WERI-Rb-1 (cell line): ENCODE results near the gene B4GALNT4.
"Not testable (repeated sequence)": the region's sequence is repeated elsewhere in the genome, so short reads cannot be mapped to it uniquely, and the experiment has no call there.

Experiments
- DNase-seq: peaks from one replicate; pipeline ENCODE4 v3.0.0-alpha.2; 2020
- H3K27ac ChIP-seq: fragments of 250-450 bp; sonication (Bioruptor Pico); 2 replicates; pipeline ENCODE4 v1.5.1; 2020; ENCODE audit warnings: mild to moderate bottlenecking, moderate library complexity
- H3K27me3 ChIP-seq: fragments of 250-450 bp; sonication (Bioruptor Pico); 2 replicates; pipeline ENCODE4 v1.5.1; 2021; ENCODE audit warnings: mild to moderate bottlenecking, low read depth, moderate library complexity; ENCODE audit not compliant: insufficient read depth, severe bottlenecking
- H3K36me3 ChIP-seq: fragments of 250-450 bp; sonication (Bioruptor Pico); 2 replicates; pipeline ENCODE4 v1.5.1; 2020; ENCODE audit warnings: mild to moderate bottlenecking, moderate library complexity
- H3K4me3 ChIP-seq: 2 replicates; pipeline ENCODE4 v1.5.1; 2011; ENCODE audit warnings: low read depth, mild to moderate bottlenecking, control low read depth, low read length
- H3K9me3 ChIP-seq: fragments of 250-450 bp; sonication (Bioruptor Pico); 2 replicates; pipeline ENCODE4 v1.5.1; 2021; ENCODE audit warnings: mild to moderate bottlenecking, moderate library complexity; ENCODE audit not compliant: severe bottlenecking
- TF ChIP-seq, protein P1 (sequence below): IDR thresholded peaks from 2 replicates; pipeline ENCODE4 v1.5.1; 2011; ENCODE audit warnings: low read depth, mild to moderate bottlenecking, control low read depth, inconsistent platforms, low read length

Gene B4GALNT4

DNA sequence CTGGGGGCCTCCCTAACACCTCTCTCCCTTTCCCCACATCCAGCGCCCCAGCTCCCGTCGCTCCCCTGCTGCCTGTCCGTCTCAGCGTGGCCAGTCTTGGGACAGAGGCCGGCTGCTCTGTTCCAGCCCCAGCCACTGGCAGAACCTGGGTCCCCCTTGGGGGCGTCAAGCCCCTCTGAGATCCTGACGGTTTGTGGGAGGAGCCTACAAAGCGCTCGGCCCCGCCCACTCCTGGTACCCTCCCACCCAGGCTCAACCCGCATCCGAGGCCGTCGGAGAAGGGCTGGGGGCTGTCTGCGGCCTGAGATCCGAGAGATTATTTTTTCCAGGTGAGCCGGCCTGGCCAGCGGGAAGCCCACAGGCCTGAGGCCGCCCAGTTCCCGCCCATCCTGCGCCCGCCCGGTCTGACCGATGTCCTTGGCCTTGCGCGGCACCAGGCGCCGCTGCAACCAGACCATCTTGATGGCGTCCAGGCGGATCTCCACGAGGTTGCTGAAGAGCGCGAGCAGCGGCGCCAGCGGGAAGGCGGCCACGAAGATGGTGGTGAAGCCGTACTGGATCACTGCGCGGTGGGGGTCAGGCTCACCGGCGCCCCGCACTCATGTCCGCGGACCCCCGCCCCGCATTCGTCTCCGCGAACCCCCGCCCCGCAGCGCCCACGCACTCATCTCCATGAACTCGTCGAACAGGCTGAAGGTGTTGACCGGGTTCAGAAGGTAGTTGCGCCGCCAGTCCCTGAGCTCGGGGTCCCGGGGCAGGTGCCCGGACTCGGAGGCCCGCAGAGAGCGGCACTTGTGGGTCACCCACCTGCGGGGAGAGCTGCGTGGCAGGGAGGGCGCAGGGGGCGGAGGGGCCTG lies 51.0 kb downstream of the B4GALNT4 start:
- TF ChIP-seq, protein P1, sequence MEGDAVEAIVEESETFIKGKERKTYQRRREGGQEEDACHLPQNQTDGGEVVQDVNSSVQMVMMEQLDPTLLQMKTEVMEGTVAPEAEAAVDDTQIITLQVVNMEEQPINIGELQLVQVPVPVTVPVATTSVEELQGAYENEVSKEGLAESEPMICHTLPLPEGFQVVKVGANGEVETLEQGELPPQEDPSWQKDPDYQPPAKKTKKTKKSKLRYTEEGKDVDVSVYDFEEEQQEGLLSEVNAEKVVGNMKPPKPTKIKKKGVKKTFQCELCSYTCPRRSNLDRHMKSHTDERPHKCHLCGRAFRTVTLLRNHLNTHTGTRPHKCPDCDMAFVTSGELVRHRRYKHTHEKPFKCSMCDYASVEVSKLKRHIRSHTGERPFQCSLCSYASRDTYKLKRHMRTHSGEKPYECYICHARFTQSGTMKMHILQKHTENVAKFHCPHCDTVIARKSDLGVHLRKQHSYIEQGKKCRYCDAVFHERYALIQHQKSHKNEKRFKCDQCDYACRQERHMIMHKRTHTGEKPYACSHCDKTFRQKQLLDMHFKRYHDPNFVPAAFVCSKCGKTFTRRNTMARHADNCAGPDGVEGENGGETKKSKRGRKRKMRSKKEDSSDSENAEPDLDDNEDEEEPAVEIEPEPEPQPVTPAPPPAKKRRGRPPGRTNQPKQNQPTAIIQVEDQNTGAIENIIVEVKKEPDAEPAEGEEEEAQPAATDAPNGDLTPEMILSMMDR, result no peak
- Histone ChIP-seq H3K36me3 (no peaks in the 10 kb centered on the region), H3K4me3 (no peak overlapping the region), H3K27me3 (peaks cover 31% of the 10 kb centered on the region), H3K27ac (no peak overlapping the region), H3K9me3 (peaks cover 2% of the 10 kb centered on the region)
- DNase-seq, result no peak

DNA sequence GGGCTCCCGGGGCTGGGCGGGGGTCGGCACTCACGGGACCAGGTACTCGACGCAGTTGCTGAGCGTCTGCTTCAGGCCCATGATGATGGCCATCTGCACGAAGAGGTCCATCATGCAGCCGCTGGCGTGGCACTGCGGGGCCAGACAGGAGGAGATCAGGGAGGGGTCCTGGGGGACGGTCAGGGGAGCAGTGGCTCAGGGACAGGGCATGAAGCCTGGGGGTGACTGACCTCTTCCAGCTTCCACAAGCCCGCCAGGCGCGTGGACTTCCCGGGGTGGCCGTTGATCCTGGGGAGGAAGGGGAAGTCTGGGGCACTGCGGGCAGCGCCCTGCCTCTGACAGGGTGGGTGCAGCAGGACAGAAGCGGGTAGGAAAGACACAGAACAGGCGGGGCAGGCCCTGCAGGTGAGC lies 51.6 kb downstream of the B4GALNT4 start:
- TF ChIP-seq, protein P1, result no peak
- Histone ChIP-seq H3K36me3 (no peaks in the 10 kb centered on the region), H3K27me3 (peaks cover 27% of the 10 kb centered on the region), H3K27ac (no peak overlapping the region), H3K4me3 (no peak overlapping the region), H3K9me3 (peaks cover 2% of the 10 kb centered on the region)
- no peak for DNase-seq

DNA sequence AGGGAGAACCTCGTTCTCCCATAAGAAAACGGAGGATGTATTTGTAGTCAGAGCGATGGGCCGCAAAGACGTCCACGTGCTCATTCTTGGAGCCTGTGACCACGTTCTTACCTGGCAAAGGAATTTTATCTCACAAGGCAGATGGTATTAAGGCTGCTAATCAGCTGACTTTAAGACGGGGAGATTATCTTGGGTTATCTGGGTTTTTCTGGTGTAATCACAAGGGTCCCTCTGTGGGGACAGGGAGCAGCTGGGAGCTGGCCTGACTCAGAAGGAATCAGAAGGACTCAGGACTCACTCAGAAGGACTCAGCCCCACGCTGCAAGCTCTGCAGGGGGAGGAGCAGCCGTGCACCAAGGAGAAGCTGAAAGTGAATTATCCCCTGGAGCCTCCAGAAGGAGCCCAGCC lies 53.0 kb downstream of the B4GALNT4 start:
- Histone ChIP-seq H3K27me3 (peaks cover 14% of the 10 kb centered on the region), H3K27ac (no peak overlapping the region)
- TF ChIP-seq, protein P1, result no peak

DNA sequence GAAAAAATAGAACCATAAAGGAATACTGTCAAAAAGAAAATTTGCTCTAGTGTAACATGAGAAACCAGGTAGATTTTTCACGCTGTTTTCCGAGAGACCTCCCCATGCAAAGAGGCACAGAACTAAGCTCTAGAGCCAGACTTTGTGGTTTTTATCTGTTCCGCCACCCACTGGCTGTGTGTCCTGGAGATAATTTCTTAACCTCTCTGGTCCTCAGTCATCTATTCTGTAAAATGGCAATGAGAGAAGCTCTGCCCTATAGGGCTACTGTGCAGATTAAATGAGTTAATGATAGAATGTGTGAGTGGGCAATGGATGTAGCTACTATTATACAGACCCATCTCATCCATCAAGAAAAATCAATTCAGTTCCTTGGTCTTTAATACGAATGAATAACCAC lies 54.9 kb downstream of the B4GALNT4 start:
- H3K27me3 ChIP-seq, result no peaks in the 10 kb centered on the region
- DNase-seq, result no peak
- H3K27ac ChIP-seq, result no peak overlapping the region
- H3K9me3 ChIP-seq, result peaks cover 2% of the 10 kb centered on the region
- no peaks in the 10 kb centered on the region for H3K36me3 ChIP-seq
- TF ChIP-seq, protein P1, result no peak
- no peak overlapping the region for H3K4me3 ChIP-seq

More for the DNA sequence above, 53.0 kb downstream of the B4GALNT4 start:
- H3K9me3 ChIP-seq, result peaks cover 2% of the 10 kb centered on the region
- H3K4me3 ChIP-seq, result no peak overlapping the region
- no peaks in the 10 kb centered on the region for H3K36me3 ChIP-seq
- DNase-seq, result peak; percentile 91

DNA sequence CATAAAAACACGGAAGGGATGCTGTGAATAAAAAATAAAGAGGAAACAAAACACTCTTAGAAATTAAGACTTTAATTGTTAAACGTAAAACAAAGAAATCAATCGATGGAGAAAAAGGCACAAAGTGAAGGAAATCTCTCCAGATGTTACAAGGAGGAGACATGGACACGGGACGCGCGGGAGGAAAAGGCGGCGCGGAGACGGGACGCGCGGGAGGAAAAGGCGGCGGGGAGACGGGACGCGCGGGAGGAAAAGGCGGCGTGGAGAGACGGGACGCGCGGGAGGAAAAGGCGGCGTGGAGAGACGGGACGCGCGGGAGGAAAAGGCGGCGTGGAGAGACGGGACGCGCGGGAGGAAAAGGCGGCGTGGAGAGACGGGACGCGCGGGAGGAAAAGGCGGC lies 55.5 kb downstream of the B4GALNT4 start:
- H3K4me3 ChIP-seq, H3K27ac ChIP-seq, DNase-seq, H3K36me3 ChIP-seq, H3K27me3 ChIP-seq, H3K9me3 ChIP-seq: not testable (repeated sequence)

DNA sequence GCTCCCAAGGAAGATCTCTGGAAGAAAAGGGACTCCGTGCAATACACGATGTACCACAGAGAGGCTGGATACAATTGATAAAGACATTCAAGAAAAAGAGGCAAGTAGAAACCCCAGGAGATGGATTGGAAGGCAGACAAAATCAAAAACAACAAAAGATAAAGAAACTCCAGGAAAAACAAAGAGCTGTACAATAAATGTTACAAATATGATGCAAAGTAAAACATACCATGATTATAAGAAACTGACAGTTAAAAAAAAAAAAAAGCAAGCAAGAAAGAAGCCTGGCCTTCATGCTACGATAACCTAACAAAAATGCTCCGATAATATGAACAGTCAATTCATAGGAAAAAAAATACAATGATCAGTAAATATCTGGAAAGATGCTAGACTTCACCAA lies 56.0 kb downstream of the B4GALNT4 start:
- H3K27me3 ChIP-seq, result no peaks in the 10 kb centered on the region
- no peaks in the 10 kb centered on the region for H3K36me3 ChIP-seq
- H3K27ac ChIP-seq, result no peak overlapping the region
- TF ChIP-seq, protein P1, result no peak
- no peak for DNase-seq
- no peak overlapping the region for H3K4me3 ChIP-seq
- H3K9me3 ChIP-seq, result peaks cover 2% of the 10 kb centered on the region
